DOHH2 (cell line): ENCODE measurements around the gene TSGA10.
A peak's percentile ranks its signal among the peaks of the same experiment; 100 is the strongest.
"Not testable (repeated sequence)": the region's sequence is repeated elsewhere in the genome, so short reads cannot be mapped to it uniquely, and the experiment has no call there.

Experiments used
- H3F3A ChIP-seq: fragments of 200-600 bp; sonication (generic), shearing (Covaris generic); 2 replicates; pipeline ENCODE4 v1.6.0; 2016; ENCODE audit warnings: antibody characterized with exemption, mild to moderate bottlenecking; ENCODE audit not compliant: control insufficient read depth, insufficient read depth
- H3K27ac ChIP-seq: fragments of 200-600 bp; sonication (generic); 2 replicates; pipeline ENCODE4 v1.5.1; 2014; ENCODE audit warnings: low read depth, mild to moderate bottlenecking, low read length, moderate library complexity
- H3K27me3 ChIP-seq: fragments of 200-600 bp; sonication (generic); 2 replicates; pipeline ENCODE4 v1.6.1; 2014; ENCODE audit warnings: mild to moderate bottlenecking, low read length, mixed read lengths; ENCODE audit not compliant: control insufficient read depth
- H3K36me3 ChIP-seq: fragments of 200-600 bp; sonication (generic); 2 replicates; pipeline ENCODE4 v1.6.1; 2014; ENCODE audit warnings: mild to moderate bottlenecking, low read length, moderate library complexity, mixed read lengths; ENCODE audit not compliant: control insufficient read depth
- H3K4me1 ChIP-seq: fragments of 200-600 bp; sonication (generic); 2 replicates; pipeline ENCODE4 v1.6.1; 2014; ENCODE audit warnings: mild to moderate bottlenecking, low read length, mixed read lengths; ENCODE audit not compliant: control insufficient read depth
- H3K4me2 ChIP-seq: fragments of 200-600 bp; sonication (generic); 2 replicates; pipeline ENCODE4 v1.6.0; 2014; ENCODE audit warnings: mild to moderate bottlenecking, low read length, moderate library complexity
- H3K4me3 ChIP-seq: fragments of 200-600 bp; sonication (generic); 2 replicates; pipeline ENCODE4 v1.5.1; 2014; ENCODE audit warnings: mild to moderate bottlenecking, low read length, mixed read lengths
- H3K79me2 ChIP-seq: fragments of 200-600 bp; sonication (generic); 2 replicates; pipeline ENCODE4 v1.6.1; 2014; ENCODE audit warnings: mild to moderate bottlenecking, low read length, mixed read lengths; ENCODE audit not compliant: control insufficient read depth
- H3K9me2 ChIP-seq: fragments of 200-600 bp; sonication (generic); replicated peaks from 2 replicates; pipeline ENCODE4 v1.6.1; 2014; ENCODE audit warnings: mild to moderate bottlenecking, low read length, mixed read lengths; ENCODE audit not compliant: control insufficient read depth
- H3K9me3 ChIP-seq: fragments of 200-600 bp; sonication (generic); 2 replicates; pipeline ENCODE4 v1.6.1; 2014; ENCODE audit warnings: antibody characterized with exemption, low read length, mixed read lengths; ENCODE audit not compliant: control insufficient read depth, insufficient read depth
- H4K20me1 ChIP-seq: fragments of 200-600 bp; sonication (generic); 2 replicates; pipeline ENCODE4 v1.6.0; 2014; ENCODE audit warnings: low read depth, mild to moderate bottlenecking, antibody characterized with exemption, low read length, moderate library complexity; ENCODE audit not compliant: control insufficient read depth, insufficient read depth
- EZH2phosphoT487 ChIP-seq: fragments of 200-600 bp; sonication (generic); IDR thresholded peaks from 2 replicates; pipeline ENCODE4 v1.6.1; 2017; ENCODE audit warnings: borderline replicate concordance, mild to moderate bottlenecking, antibody characterized with exemption, low read length, moderate library complexity, mixed read lengths
- TF ChIP-seq, protein P1 (sequence below): fragments of 200-600 bp; sonication (generic); IDR thresholded peaks from one replicate; pipeline ENCODE4 v1.5.1; 2014; ENCODE audit warnings: antibody characterized with exemption, mild to moderate bottlenecking, low read depth, low read length; ENCODE audit not compliant: poor library complexity, severe bottlenecking

Gene TSGA10

DNA sequence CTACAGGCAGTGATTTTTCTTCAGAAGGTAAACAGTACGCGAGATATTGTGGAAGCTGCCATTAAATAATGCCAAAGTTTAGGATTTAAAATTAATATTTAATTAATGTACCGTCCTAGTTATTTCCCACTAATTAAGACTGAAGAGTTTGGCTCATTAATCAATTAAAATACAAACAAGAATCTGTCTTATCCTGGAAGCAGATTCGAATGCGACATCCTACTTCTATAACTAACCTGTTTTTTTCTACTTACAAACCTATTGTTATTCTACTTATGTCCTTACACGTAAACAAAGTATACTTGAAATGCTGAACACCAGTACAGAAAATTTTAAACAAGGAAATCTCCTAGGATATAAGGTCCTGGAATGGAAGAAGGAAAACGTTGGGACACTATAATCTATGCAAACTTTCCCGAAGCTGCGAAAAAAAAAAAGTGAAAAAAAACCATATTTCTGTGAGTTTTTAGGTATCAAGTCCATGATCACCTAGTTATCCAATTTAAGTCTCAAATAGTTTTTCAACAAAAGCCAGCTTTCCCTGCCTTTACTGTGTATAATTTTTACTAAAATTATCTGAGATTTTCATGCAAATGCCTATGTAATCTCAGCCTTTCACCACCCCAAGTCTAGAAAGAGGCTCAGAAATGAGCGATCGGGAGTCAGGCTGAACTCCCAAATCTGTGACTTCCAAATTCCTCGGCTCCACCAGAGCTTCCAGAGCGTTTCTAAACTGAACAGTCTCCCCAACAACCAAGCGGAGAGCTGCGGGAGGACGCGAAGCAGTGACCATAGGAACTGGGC is 14.5 kb downstream of the TSGA10 start:
- peaks cover 26% of the 10 kb centered on the region for H3K4me1 ChIP-seq
- peak overlapping the region; percentile 57 for H3K27ac ChIP-seq
- peak overlapping the region; percentile 94 for H3K4me2 ChIP-seq
- H3K4me3 ChIP-seq: peak overlapping the region; percentile 88
- no peaks in the 10 kb centered on the region for H3K9me3 ChIP-seq
- 0 out of 2 replicates have a peak, but pooled peaks cover 4% of the 10 kb centered on the region for H3F3A ChIP-seq
- no peaks in the 10 kb centered on the region for H3K36me3 ChIP-seq
- peaks cover 13% of the 10 kb centered on the region for H3K79me2 ChIP-seq
- H4K20me1 ChIP-seq: no peaks in the 10 kb centered on the region
- no peaks in the 10 kb centered on the region for H3K9me2 ChIP-seq
- no peak for TF ChIP-seq EZH2phosphoT487
- TF ChIP-seq, protein P1, sequence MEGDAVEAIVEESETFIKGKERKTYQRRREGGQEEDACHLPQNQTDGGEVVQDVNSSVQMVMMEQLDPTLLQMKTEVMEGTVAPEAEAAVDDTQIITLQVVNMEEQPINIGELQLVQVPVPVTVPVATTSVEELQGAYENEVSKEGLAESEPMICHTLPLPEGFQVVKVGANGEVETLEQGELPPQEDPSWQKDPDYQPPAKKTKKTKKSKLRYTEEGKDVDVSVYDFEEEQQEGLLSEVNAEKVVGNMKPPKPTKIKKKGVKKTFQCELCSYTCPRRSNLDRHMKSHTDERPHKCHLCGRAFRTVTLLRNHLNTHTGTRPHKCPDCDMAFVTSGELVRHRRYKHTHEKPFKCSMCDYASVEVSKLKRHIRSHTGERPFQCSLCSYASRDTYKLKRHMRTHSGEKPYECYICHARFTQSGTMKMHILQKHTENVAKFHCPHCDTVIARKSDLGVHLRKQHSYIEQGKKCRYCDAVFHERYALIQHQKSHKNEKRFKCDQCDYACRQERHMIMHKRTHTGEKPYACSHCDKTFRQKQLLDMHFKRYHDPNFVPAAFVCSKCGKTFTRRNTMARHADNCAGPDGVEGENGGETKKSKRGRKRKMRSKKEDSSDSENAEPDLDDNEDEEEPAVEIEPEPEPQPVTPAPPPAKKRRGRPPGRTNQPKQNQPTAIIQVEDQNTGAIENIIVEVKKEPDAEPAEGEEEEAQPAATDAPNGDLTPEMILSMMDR: no peak
- no peaks in the 10 kb centered on the region for H3K27me3 ChIP-seq

DNA sequence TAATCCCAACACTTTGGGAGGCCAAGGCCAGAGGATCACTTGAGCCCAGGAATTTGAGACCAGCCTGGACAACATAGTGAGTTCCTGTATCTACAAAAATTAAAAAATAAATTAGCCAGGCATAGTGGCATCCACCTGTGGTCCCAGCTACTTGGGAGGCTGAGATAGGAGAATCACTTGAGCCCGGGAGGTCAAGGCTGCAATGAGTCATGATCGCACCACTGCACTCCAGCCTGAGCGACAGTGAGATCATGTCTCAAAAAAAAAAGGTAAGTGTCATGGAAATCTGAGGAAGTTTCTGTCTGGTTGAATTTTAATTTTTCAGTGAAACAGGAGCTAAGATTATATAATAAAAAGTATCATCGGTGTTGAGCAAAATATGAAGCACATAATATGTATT is 15.7 kb downstream of the TSGA10 start:
- Histone ChIP-seq H3K9me3 (no peaks in the 10 kb centered on the region), H3K4me3 (no peak overlapping the region), H3K9me2 (no peaks in the 10 kb centered on the region), H3K27me3 (no peaks in the 10 kb centered on the region), H3F3A (0 out of 2 replicates have a peak, but pooled peaks cover 4% of the 10 kb centered on the region), H3K79me2 (peaks cover 13% of the 10 kb centered on the region), H3K4me1 (peaks cover 22% of the 10 kb centered on the region), H3K4me2 (no peak overlapping the region), H3K27ac (no peak overlapping the region), H4K20me1 (no peaks in the 10 kb centered on the region), H3K36me3 (peaks cover 2% of the 10 kb centered on the region; the same call in 1 of the 2 replicates)
- TF ChIP-seq EZH2phosphoT487: no peak
- TF ChIP-seq, protein P1: no peak

DNA sequence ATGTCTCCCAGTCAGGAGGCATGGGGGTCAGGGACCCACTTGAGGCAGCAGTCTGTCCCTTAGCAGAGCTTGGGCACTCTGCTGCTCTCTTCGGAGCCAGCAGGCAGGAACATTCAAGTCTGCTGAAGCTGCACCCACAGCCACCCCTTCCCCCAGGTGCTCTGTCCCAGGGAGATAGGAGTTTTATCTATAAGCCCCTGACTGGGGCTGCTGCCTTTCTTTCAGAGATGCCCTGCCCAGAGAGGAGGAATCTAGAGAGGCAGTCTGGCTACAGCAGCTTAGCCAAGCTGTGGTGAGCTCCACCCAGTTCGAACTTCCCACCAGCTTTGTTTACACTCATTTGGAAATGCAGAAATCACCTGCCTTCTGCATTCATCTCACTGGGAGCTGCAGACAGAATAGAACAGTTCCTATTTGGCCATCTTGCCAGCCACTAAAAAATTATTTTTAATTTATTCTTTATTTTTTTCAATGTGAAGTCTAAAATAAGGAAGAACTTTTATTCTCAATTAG is 19.6 kb downstream of the TSGA10 start:
- H3K9me2 ChIP-seq, H3K79me2 ChIP-seq, H3K4me3 ChIP-seq, H3K9me3 ChIP-seq, H3K4me1 ChIP-seq, H3K27me3 ChIP-seq, H3K36me3 ChIP-seq, H3K27ac ChIP-seq, H3K4me2 ChIP-seq, H3F3A ChIP-seq, H4K20me1 ChIP-seq: not testable (repeated sequence)

DNA sequence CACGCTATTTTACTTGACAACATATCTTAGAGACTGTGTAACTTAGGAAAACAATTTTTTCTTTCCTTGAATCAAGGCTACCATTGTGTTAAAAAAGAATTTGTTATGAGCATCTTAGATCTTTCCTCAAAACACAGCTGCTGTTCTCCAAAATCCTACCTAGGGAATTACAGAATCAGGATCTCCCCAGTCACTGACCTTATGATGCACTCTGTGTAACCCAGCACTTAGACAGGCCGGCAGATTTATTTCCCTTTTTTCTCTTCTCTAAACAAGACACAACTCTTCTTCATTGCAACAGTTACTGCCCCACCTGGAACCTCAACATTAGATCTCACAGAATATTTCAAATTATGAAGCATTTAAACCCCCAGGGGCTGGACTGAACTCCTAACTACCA is 26.8 kb downstream of the TSGA10 start:
- Histone ChIP-seq H3K4me2 (no peak overlapping the region), H3K27me3 (no peaks in the 10 kb centered on the region), H4K20me1 (no peaks in the 10 kb centered on the region), H3K79me2 (no peaks in the 10 kb centered on the region), H3F3A (no peaks in the 10 kb centered on the region), H3K4me3 (no peak overlapping the region), H3K9me2 (no peaks in the 10 kb centered on the region), H3K9me3 (peaks cover 5% of the 10 kb centered on the region; the same call in 1 of the 2 replicates), H3K27ac (no peak overlapping the region), H3K36me3 (peaks cover 19% of the 10 kb centered on the region), H3K4me1 (no peaks in the 10 kb centered on the region)
- no peak for TF ChIP-seq EZH2phosphoT487
- TF ChIP-seq, protein P1: no peak
